K562 (cell line): Measurements from ENCODE around the gene MLIP. TPM values are rescaled to one million over a fixed set of nuclear protein-coding genes. Genes with fewer than 3 reads are reported as not detected.

Experiments
- ATAC-seq: fragments of 200-7000 bp; cut with Tn5 transposase; 3 replicates; pipeline ENCODE4 v1.9.1; 2020; ENCODE audit warnings: moderate library complexity
- BruUV-seq: library from RNA; stranded (reverse); fragments of 400-500 nt; replicated peaks from 2 replicates; lab custom pipeline; 2021; lab: Mats Ljungman, UMichigan
- CTCF ChIA-PET: fragments of 300-600 bp; formaldehyde crosslinking; extraction: SDS; loops from one replicate; lab custom pipeline; 2021; ENCODE audit warnings: low intra/inter-chr PET ratio; lab: Yijun Ruan, JAX
- POLR2A ChIA-PET: fragments of 300-600, 350-650 bp; sonication (Branson Sonifier 250); formaldehyde crosslinking; extraction: SDS; loops from one replicate; lab custom pipeline; 2021; ENCODE audit warnings: antibody characterized with exemption, inconsistent platforms; lab: Yijun Ruan, JAX
- DNase-seq, 4 experiments: peaks; one replicate each; pipeline versions ENCODE4 v3.0.0 to v3.0.0-alpha.2; 2011 to 2018; ENCODE audit warnings: low spot score in 3 of 4, mixed read lengths in 3 of 4; ENCODE audit errors: extremely low read depth in 1 of 4
- FAIRE-seq: peaks from 2 replicates; lab custom pipeline; 2011; peaks lifted over from hg19 to GRCh38; lab: Jason Lieb, UNC
- H2AFZ ChIP-seq: 2 replicates; pipeline ENCODE4 v1.6.0; 2011; ENCODE audit warnings: low read depth, low read length, control low read depth, inconsistent platforms
- H3K27ac ChIP-seq: fragments of 200-600 bp; 3 replicates; pipeline ENCODE4 v1.8.0; 2011; ENCODE audit warnings: low read depth, mild to moderate bottlenecking, control low read depth, inconsistent platforms, low read length, moderate library complexity, mixed read lengths; ENCODE audit errors: extremely low read depth
- H3K27me3 ChIP-seq, 2 experiments: fragments of 300-600 bp in 1 of 2; 2 replicates in 1 of 2; 3 replicates in 1 of 2; pipeline versions ENCODE4 v1.6.0 to v1.8.0; 2011; ENCODE audit warnings: inconsistent platforms in 2 of 2, low read length in 2 of 2, mild to moderate bottlenecking in 1 of 2, mixed read lengths in 1 of 2, moderate library complexity in 1 of 2; ENCODE audit not compliant: control insufficient read depth in 2 of 2, insufficient read depth in 2 of 2
- H3K36me3 ChIP-seq: fragments of 300-600 bp; 3 replicates; pipeline ENCODE4 v1.8.0; 2011; ENCODE audit warnings: mild to moderate bottlenecking, low read length, inconsistent platforms; ENCODE audit not compliant: control insufficient read depth, insufficient read depth
- H3K4me1 ChIP-seq, 2 experiments: fragments of 200-600 bp in 1 of 2; replicated peaks in 1 of 2; 2 replicates in 1 of 2; 3 replicates in 1 of 2; pipeline versions ENCODE4 v1.5.1 to v1.8.0; 2011; ENCODE audit warnings: inconsistent platforms in 2 of 2, low read length in 2 of 2, mild to moderate bottlenecking in 1 of 2, mixed read lengths in 1 of 2, moderate library complexity in 1 of 2; ENCODE audit not compliant: control insufficient read depth in 2 of 2, insufficient read depth in 2 of 2
- H3K4me2 ChIP-seq: 2 replicates; pipeline ENCODE4 v1.6.1; 2011; ENCODE audit warnings: low read length, control low read depth, inconsistent platforms, mixed read lengths; ENCODE audit not compliant: insufficient read depth
- H3K4me3 ChIP-seq: fragments of 200-600 bp; sonication (generic), shearing (Covaris generic); 2 replicates; pipeline ENCODE4 v1.5.1; 2016; ENCODE audit warnings: control low read depth, inconsistent platforms
- H3K79me2 ChIP-seq: fragments of 200-600 bp; 3 replicates; pipeline ENCODE4 v1.8.0; 2011; ENCODE audit warnings: low read length, inconsistent platforms; ENCODE audit not compliant: control insufficient read depth, insufficient read depth
- H3K9ac ChIP-seq, 2 experiments: 2 replicates each; pipeline versions ENCODE4 v1.6.0 to v1.6.1; 2011; ENCODE audit warnings: low read depth in 2 of 2, low read length in 2 of 2, control low read depth in 1 of 2, inconsistent platforms in 1 of 2, mild to moderate bottlenecking in 1 of 2, mixed read lengths in 1 of 2; ENCODE audit not compliant: insufficient read depth in 1 of 2
- H3K9me1 ChIP-seq: one replicate; pipeline ENCODE4 v1.6.0; 2011; ENCODE audit warnings: inconsistent platforms, mild to moderate bottlenecking, low read length, moderate library complexity; ENCODE audit not compliant: control insufficient read depth, insufficient read depth
- H3K9me3 ChIP-seq: replicated peaks from 2 replicates; pipeline ENCODE4 v1.5.1; 2011; ENCODE audit warnings: low read depth, low read length, inconsistent platforms; ENCODE audit not compliant: control insufficient read depth, insufficient read depth
- H4K20me1 ChIP-seq: replicated peaks from 2 replicates; pipeline ENCODE4 v1.6.1; 2011; ENCODE audit warnings: low read length, inconsistent platforms, mixed read lengths; ENCODE audit not compliant: control insufficient read depth, insufficient read depth
- ATF7 ChIP-seq: fragments of 450-650 bp; IDR thresholded peaks from 2 replicates; pipeline ENCODE4 v1.7.1; 2014; ENCODE audit warnings: mild to moderate bottlenecking, moderate library complexity
- BCOR ChIP-seq: fragments of 450-650 bp; IDR thresholded peaks from 2 replicates; pipeline ENCODE4 v1.6.1; 2016
- LEF1 ChIP-seq: fragments of 450-650 bp; IDR thresholded peaks from 2 replicates; pipeline ENCODE4 v1.6.1; 2016; ENCODE audit warnings: mild to moderate bottlenecking
- MCM5 ChIP-seq: fragments of 450-650 bp; IDR thresholded peaks from 2 replicates; pipeline ENCODE4 v1.6.1; 2016; ENCODE audit warnings: low read depth
- ZNF12 ChIP-seq: sonication (generic); formaldehyde crosslinking; IDR thresholded peaks from 2 replicates; pipeline ENCODE4 v1.4.0; 2020; ENCODE audit warnings: mild to moderate bottlenecking, missing genetic modification reagents
- ZNF134 ChIP-seq: fragments of 250-450 bp; sonication (Bioruptor Pico); conservative IDR thresholded peaks from 2 replicates; pipeline ENCODE4 v1.4.0; 2020
- ZNF24 ChIP-seq: fragments of 450-650 bp; IDR thresholded peaks from 2 replicates; pipeline ENCODE4 v1.6.1; 2016
- ZNF316 ChIP-seq: fragments of 450-650 bp; IDR thresholded peaks from 2 replicates; pipeline ENCODE4 v1.6.1; 2016
- ZNF764 ChIP-seq: fragments of 250-450 bp; sonication (Bioruptor Pico); IDR thresholded peaks from 2 replicates; pipeline ENCODE4 v1.4.0; 2020; ENCODE audit warnings: low read depth, mild to moderate bottlenecking, moderate library complexity
- WGBS: fragments of 100-300 bp; shearing (Covaris generic); methylation state at CpG from one replicate; pipeline ENCODE4 v1.1.6; 2016; ENCODE audit warnings: low coverage, mixed read lengths; ENCODE audit not compliant: insufficient coverage; ENCODE audit errors: missing lambda C conversion rate; 5-methylcytosine and 5-hydroxymethylcytosine counted together
- in situ Hi-C: fragments of 300-500 bp; cut with MboI; formaldehyde crosslinking; loops from 4 replicates; pipeline ENCODE4 v1.15.0; 2018; ENCODE audit warnings: inconsistent platforms, mixed read lengths
- intact Hi-C: fragments of 100-400 bp; cut with micrococcal nuclease; formaldehyde crosslinking; loops from 2 replicates; pipeline ENCODE4 v1.14.2; 2022
- polyA plus RNA-seq, 8 experiments: library from polyadenylated mRNA; depleted of rRNA in 4 of 8; stranded (reverse) in 5 of 8; unstranded in 3 of 8; fragments of >200 nt; fragmentation: Nextera tagmentation in 2 of 8; fragmentation: Illumina TruSeq in 1 of 8; extraction: Ambion mirVana in 2 of 8; extraction: Trizol in 1 of 8; gene quantifications; 2 replicates each; pipeline versions ENCODE4 v1.2.1 to v1.2.3, GENCODE V29; 2011 to 2014; ENCODE audit warnings: inconsistent platforms in 1 of 8, missing spikeins in 1 of 8
- total RNA-seq, 7 experiments: library from RNA; depleted of rRNA in 6 of 7; stranded (reverse); fragments of >200 nt in 6 of 7; fragmentation: Illumina TruSeq in 2 of 7; extraction: Trizol in 2 of 7; gene quantifications; 2 replicates each; pipeline versions ENCODE4 v1.2.1 to v1.2.3, GENCODE V29; 2011 to 2021; ENCODE audit warnings: low replicate concordance in 1 of 7
- TF ChIP-seq, protein P1 (sequence below): IDR thresholded peaks from 2 replicates; pipeline ENCODE4 v1.6.1; 2011; ENCODE audit warnings: borderline replicate concordance, low read depth, mild to moderate bottlenecking, moderate library complexity, low read length; ENCODE audit not compliant: insufficient read depth, poor library complexity, severe bottlenecking
- TF ChIP-seq, protein P2 (sequence below), 3 experiments: fragments of 200-800 bp in 1 of 3; sonication (Bioruptor generic) in 1 of 3; sonication (generic) in 1 of 3; formaldehyde crosslinking in 1 of 3; IDR thresholded peaks; 2 replicates each; pipeline versions ENCODE4 v1.6.1 to v1.8.0; 2016 to 2022; ENCODE audit warnings: mild to moderate bottlenecking in 2 of 3, missing compliant biosample characterization in 2 of 3, missing genetic modification characterization in 2 of 3, missing genetic modification reagents in 1 of 3

The MLIP gene
- total and polyA plus RNA-seq, 9 of the 15 experiments (the other 6 are each of a cell fraction or from before 2014, with no cell fraction given): not detected

DNA sequence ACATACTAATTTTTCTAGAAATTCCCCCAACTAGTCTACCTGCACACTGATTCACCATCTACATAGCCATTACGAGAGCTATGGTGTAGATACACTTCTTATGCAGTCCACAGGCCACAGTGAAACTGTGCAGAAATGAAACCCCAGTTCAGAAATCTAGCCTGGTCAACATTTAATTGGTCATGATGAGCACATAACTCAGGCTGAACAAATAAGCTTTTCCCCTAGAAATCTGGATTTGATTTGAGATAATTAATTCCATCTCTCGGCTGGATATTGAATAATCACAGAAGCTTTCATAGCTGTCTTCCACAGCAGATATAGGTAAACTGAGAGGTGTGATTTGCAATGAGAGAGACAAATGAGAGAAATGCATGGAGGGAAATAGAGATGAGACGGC lies 174.4 kb downstream of the MLIP start:
- ChIA-PET POLR2A (no interaction called here), CTCF (no interaction called here)
- no peak for ATAC-seq
- Histone ChIP-seq H3K4me2 (no peak overlapping the region), H3K9ac (no peak overlapping the region), H3K27me3 (no peaks in the 10 kb centered on the region), H3K36me3 (no peaks in the 10 kb centered on the region), H4K20me1 (no peaks in the 10 kb centered on the region), H3K4me3 (no peak overlapping the region), H2AFZ (no peak overlapping the region), H3K79me2 (no peaks in the 10 kb centered on the region), H3K27ac (no peak overlapping the region), H3K9me3 (no peaks in the 10 kb centered on the region), H3K9me1 (no peaks in the 10 kb centered on the region), H3K4me1 (no peaks in the 10 kb centered on the region)
- no peak for TF ChIP-seq ZNF134 (CRISPR knock-in tag)
- TF ChIP-seq BCOR: no peak
- TF ChIP-seq ZNF764 (CRISPR knock-in tag): no peak
- TF ChIP-seq, protein P1, sequence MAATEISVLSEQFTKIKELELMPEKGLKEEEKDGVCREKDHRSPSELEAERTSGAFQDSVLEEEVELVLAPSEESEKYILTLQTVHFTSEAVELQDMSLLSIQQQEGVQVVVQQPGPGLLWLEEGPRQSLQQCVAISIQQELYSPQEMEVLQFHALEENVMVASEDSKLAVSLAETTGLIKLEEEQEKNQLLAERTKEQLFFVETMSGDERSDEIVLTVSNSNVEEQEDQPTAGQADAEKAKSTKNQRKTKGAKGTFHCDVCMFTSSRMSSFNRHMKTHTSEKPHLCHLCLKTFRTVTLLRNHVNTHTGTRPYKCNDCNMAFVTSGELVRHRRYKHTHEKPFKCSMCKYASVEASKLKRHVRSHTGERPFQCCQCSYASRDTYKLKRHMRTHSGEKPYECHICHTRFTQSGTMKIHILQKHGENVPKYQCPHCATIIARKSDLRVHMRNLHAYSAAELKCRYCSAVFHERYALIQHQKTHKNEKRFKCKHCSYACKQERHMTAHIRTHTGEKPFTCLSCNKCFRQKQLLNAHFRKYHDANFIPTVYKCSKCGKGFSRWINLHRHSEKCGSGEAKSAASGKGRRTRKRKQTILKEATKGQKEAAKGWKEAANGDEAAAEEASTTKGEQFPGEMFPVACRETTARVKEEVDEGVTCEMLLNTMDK: no peak
- TF ChIP-seq ATF7: no peak
- TF ChIP-seq ZNF24: no peak
- TF ChIP-seq, protein P2, sequence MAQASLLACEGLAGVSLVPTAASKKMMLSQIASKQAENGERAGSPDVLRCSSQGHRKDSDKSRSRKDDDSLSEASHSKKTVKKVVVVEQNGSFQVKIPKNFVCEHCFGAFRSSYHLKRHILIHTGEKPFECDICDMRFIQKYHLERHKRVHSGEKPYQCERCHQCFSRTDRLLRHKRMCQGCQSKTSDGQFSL (CRISPR knock-in tag; IDR thresholded peaks at IDR 0.05): no peak
- TF ChIP-seq, protein P2 (tag; IDR thresholded peaks at IDR 0.05): no peak
- no peak for TF ChIP-seq LEF1
- no peak for TF ChIP-seq ZNF316
- TF ChIP-seq ZNF12: no peak
- TF ChIP-seq MCM5: no peak
- FAIRE-seq: no peak
- no TSS peak for BruUV-seq
- 0% methylated on average over 3 of the region's 3 CpGs for WGBS
- DNase-seq: no peak
- intact Hi-C loops: no loop called here
- in situ Hi-C loops: no loop called here
